B cell (primary cell): ENCODE measurements around the gene FHIT. TPM values are rescaled to one million over a fixed set of nuclear protein-coding genes. Genes with fewer than 3 reads are reported as not detected.

Experiments
- ATAC-seq: fragments of 200-7000 bp; cut with Tn5 transposase; one replicate; pipeline ENCODE4 v1.10.0; 2021; ENCODE audit warnings: low read depth, mild to moderate bottlenecking, moderate number of reproducible peaks, moderate library complexity
- CTCF ChIA-PET: fragments of 350-600 bp; sonication (Branson Sonifier 250); formaldehyde crosslinking; loops from one replicate; lab custom pipeline; 2021; ENCODE audit warnings: antibody characterized with exemption, inconsistent platforms; lab: Charles Lee
- POLR2A ChIA-PET: fragments of 350-600 bp; sonication (Branson Sonifier 250); formaldehyde crosslinking; loops from one replicate; lab custom pipeline; 2021; ENCODE audit warnings: antibody characterized with exemption; lab: Charles Lee
- DNase-seq: peaks from one replicate; pipeline ENCODE4 v3.0.0; 2013
- H2AFZ ChIP-seq: 2 replicates; pipeline ENCODE4 v1.6.1; 2012; ENCODE audit warnings: mild to moderate bottlenecking, low read depth, low read length; ENCODE audit not compliant: insufficient read depth, poor library complexity, severe bottlenecking
- H3K27ac ChIP-seq, 2 donors: 1 replicate in 1 of 2; 2 replicates in 1 of 2; pipeline ENCODE4 v1.5.1; 2012 to 2013; ENCODE audit warnings: low read length in 2 of 2, mild to moderate bottlenecking in 2 of 2, moderate library complexity in 1 of 2
- H3K27me3 ChIP-seq, 4 experiments: fragments of 200-600 bp in 1 of 4; sonication (generic) in 1 of 4; replicated peaks in 1 of 4; 1 replicate in 2 of 4; 2 replicates in 2 of 4; pipeline versions ENCODE4 v1.6.1 to v1.7.0; 2013 to 2016; ENCODE audit warnings: low read length in 3 of 4, mild to moderate bottlenecking in 2 of 4, mixed read lengths in 1 of 4, moderate library complexity in 1 of 4; ENCODE audit not compliant: insufficient read depth in 4 of 4, control insufficient read depth in 3 of 4; ENCODE audit errors: control extremely low read depth in 1 of 4
- H3K36me3 ChIP-seq, 2 experiments: replicated peaks in 1 of 2; 1 replicate in 1 of 2; 2 replicates in 1 of 2; pipeline versions ENCODE4 v1.6.1 to v1.7.1; 2013; ENCODE audit warnings: low read length in 1 of 2; ENCODE audit not compliant: insufficient read depth in 2 of 2, control insufficient read depth in 1 of 2; ENCODE audit errors: control extremely low read depth in 1 of 2, extremely low read depth in 1 of 2
- H3K4me1 ChIP-seq, 2 donors: fragments of 200-600 bp in 1 of 2; sonication (generic) in 1 of 2; 1 replicate in 1 of 2; 2 replicates in 1 of 2; pipeline versions ENCODE4 v1.5.1 to v1.6.1; 2013 to 2017; ENCODE audit warnings: low read length in 2 of 2; ENCODE audit not compliant: control insufficient read depth in 2 of 2, insufficient read depth in 2 of 2
- H3K4me2 ChIP-seq: replicated peaks from 2 replicates; pipeline ENCODE3; 2012; ENCODE audit warnings: mild to moderate bottlenecking, low read depth, low read length; ENCODE audit not compliant: poor library complexity, severe bottlenecking
- H3K4me3 ChIP-seq, 5 experiments: fragments of 200-600 bp in 1 of 5; sonication (generic) in 1 of 5; 1 replicate in 3 of 5; 2 replicates in 2 of 5; pipeline versions ENCODE4 v1.5.1 to v1.7.0; 2011 to 2016; ENCODE audit warnings: low read length in 4 of 5, mild to moderate bottlenecking in 4 of 5, low read depth in 2 of 5, control low read depth in 1 of 5, moderate library complexity in 1 of 5; ENCODE audit not compliant: insufficient read depth in 1 of 5; ENCODE audit errors: control extremely low read depth in 1 of 5, extremely low read depth in 1 of 5
- H3K79me2 ChIP-seq: fragments of 200-600 bp; sonication (generic); one replicate; pipeline ENCODE4 v1.6.0; 2016; ENCODE audit warnings: low read length; ENCODE audit not compliant: control insufficient read depth, insufficient read depth
- H3K9ac ChIP-seq: fragments of 200-600 bp; sonication (generic); 2 replicates; pipeline ENCODE4 v1.6.1; 2017; ENCODE audit warnings: mild to moderate bottlenecking, low read length, moderate library complexity
- H3K9me3 ChIP-seq, 3 donors: one replicate each; pipeline versions ENCODE4 v1.6.1 to v1.7.1; 2013; ENCODE audit warnings: low read length in 2 of 3; ENCODE audit not compliant: control insufficient read depth in 2 of 3, insufficient read depth in 1 of 3; ENCODE audit errors: control extremely low read depth in 1 of 3
- H4K20me1 ChIP-seq: 2 replicates; pipeline ENCODE4 v1.6.0; 2012; ENCODE audit warnings: mild to moderate bottlenecking, low read length; ENCODE audit not compliant: insufficient read depth, control insufficient read depth, poor library complexity, severe bottlenecking
- H3K27ac Mint-ChIP-seq: one replicate; pipeline ENCODE4 v1.8.0; 2021; ENCODE audit warnings: mixed read lengths
- H3K27me3 Mint-ChIP-seq: one replicate; pipeline ENCODE4 v1.8.0; 2021; ENCODE audit warnings: mixed read lengths
- H3K4me1 Mint-ChIP-seq: one replicate; pipeline ENCODE4 v1.8.0; 2021; ENCODE audit warnings: mixed read lengths
- H3K4me3 Mint-ChIP-seq: one replicate; pipeline ENCODE4 v1.8.0; 2021; ENCODE audit warnings: mixed read lengths
- H3K9me3 Mint-ChIP-seq: one replicate; pipeline ENCODE4 v1.8.0; 2022; ENCODE audit warnings: mixed read lengths; ENCODE audit not compliant: insufficient read depth
- CTCF ChIP-seq: fragments of 200-600 bp; IDR thresholded peaks from one replicate; pipeline ENCODE4 v1.8.0; 2022; ENCODE audit warnings: antibody characterized with exemption, mild to moderate bottlenecking
- EZH2 ChIP-seq: IDR thresholded peaks from 2 replicates; pipeline ENCODE4 v1.6.1; 2012; ENCODE audit warnings: borderline replicate concordance, low read depth, mild to moderate bottlenecking, moderate library complexity, low read length; ENCODE audit not compliant: insufficient read depth, poor library complexity, severe bottlenecking
- WGBS: methylation state at CpG from one replicate; pipeline ENCODE4 v1.1.5; 2013; ENCODE audit warnings: missing lambda C conversion rate; ENCODE audit not compliant: insufficient coverage; 5-methylcytosine and 5-hydroxymethylcytosine counted together
- intact Hi-C: fragments of 100-400 bp; cut with micrococcal nuclease; formaldehyde crosslinking; loops from one replicate; pipeline ENCODE4 v1.10.0; 2022
- polyA plus RNA-seq: library from polyadenylated mRNA; depleted of rRNA; stranded (reverse); fragments of >200 nt; gene quantifications from 2 replicates; pipeline ENCODE4 v1.2.3, GENCODE V29; 2012
- total RNA-seq, 2 donors: library from RNA; stranded (reverse); fragments of 120-200 nt in 1 of 2; gene quantifications; 1 replicate in 1 of 2; 2 replicates in 1 of 2; pipeline versions ENCODE4 v1.2.3 to v1.2.4, GENCODE V29; 2013 to 2022

The FHIT gene
- total and polyA plus RNA-seq, 2 donors (not counting 1 experiment from before 2014, with no cell fraction given) = 1.7 to 7.8 TPM

GRCh38 chr3:60444898-60445437 is 806.3 kb downstream of the FHIT start:
- TF ChIP-seq EZH2 (no peak), CTCF (no peak)
- ATAC-seq = no peak
- Histone ChIP-seq H3K4me2 (no peak overlapping the region), H3K36me3 (no peaks in the 10 kb centered on the region), H2AFZ (no peak overlapping the region), H3K9me3 (peaks cover 0 to 3% (median 0%) of the 10 kb centered on the region in 3 donors), H4K20me1 (no peaks in the 10 kb centered on the region), H3K9ac (no peak overlapping the region), H3K27me3 (no peaks in the 10 kb centered on the region), H3K4me1 (no peaks in the 10 kb centered on the region), H3K79me2 (no peaks in the 10 kb centered on the region), H3K27ac (no peak overlapping the region), H3K4me3 (no peak overlapping the region)
- POLR2A ChIA-PET = no interaction called here
- CTCF ChIA-PET = no interaction called here
- Mint-ChIP-seq H3K4me1 (no peaks in the 10 kb centered on the region), H3K9me3 (no peaks in the 10 kb centered on the region), H3K4me3 (no peak overlapping the region), H3K27ac (no peak overlapping the region), H3K27me3 (no peaks in the 10 kb centered on the region)
- intact Hi-C loops = no loop called here
- 100% methylated on average over 2 of the region's 5 CpGs for WGBS
- no peak for DNase-seq

DNA sequence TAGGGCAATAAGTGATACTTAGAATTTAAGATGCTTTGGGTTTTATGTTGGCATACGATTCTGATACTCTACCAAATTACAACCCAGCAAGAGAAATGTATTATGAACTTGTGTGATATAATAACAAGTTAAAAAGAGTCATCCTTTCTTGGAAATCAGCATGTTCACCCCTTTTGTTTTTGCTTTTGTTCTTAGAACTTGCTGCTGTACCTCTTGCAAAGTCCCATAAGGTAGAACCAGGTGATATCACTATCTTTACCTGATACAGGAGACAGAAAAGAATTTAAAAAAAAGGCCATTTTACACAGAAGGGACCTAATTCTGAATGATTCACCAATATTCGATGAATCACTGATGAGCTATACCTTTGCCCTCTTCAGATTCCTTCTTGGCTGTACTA is 810.4 kb downstream of the FHIT start:
- intact Hi-C loops = no loop called here
- 86% methylated on average over 1 of the region's 2 CpGs for WGBS
- no peak overlapping the region for H2AFZ ChIP-seq
- CTCF ChIA-PET = no interaction called here
- ATAC-seq (no peak), DNase-seq (no peak)
- H3K4me1 ChIP-seq = no peaks in the 10 kb centered on the region
- no peaks in the 10 kb centered on the region for H3K9me3 Mint-ChIP-seq
- H3K4me3 ChIP-seq = no peak overlapping the region
- no peaks in the 10 kb centered on the region for H3K27me3 ChIP-seq
- POLR2A ChIA-PET = no interaction called here
- no peaks in the 10 kb centered on the region for H4K20me1 ChIP-seq
- no peaks in the 10 kb centered on the region for H3K4me1 Mint-ChIP-seq
- no peak overlapping the region for H3K27ac Mint-ChIP-seq
- no peak overlapping the region for H3K4me3 Mint-ChIP-seq
- H3K27ac ChIP-seq = no peak overlapping the region
- no peaks in the 10 kb centered on the region for H3K36me3 ChIP-seq
- no peak overlapping the region for H3K9ac ChIP-seq
- no peaks in the 10 kb centered on the region for H3K27me3 Mint-ChIP-seq
- H3K79me2 ChIP-seq = no peaks in the 10 kb centered on the region
- H3K9me3 ChIP-seq = peaks cover 0 to 3% (median 0%) of the 10 kb centered on the region in 3 donors
- no peak overlapping the region for H3K4me2 ChIP-seq
- TF ChIP-seq CTCF (no peak), EZH2 (no peak)
